NCI-H146 treated with DMSO at 0.1 percent for 48 hours (cell line): ENCODE data around the gene APOBEC4.
"Not testable (repeated sequence)": the region's sequence is repeated elsewhere in the genome, so short reads cannot be mapped to it uniquely, and the experiment has no call there.

Experiments used
- DNase-seq: peaks from one replicate; lab custom pipeline; 2025; ENCODE audit not compliant: unreplicated experiment; lab: John Stamatoyannopoulos, UW

APOBEC4 gene

GRCh38 chr1:183652547-183653461 is at the start of gene APOBEC4:
APOBEC4 (minus strand) TSS chr1:183653316; CDS start chr1:183648781, 4,535 bp downstream.
- peak; percentile 50 for DNase-seq

GRCh38 chr1:183702813-183703198 is 49.7 kb upstream of the APOBEC4 start:
- DNase-seq, result no peak

GRCh38 chr1:183702087-183702812 is 49.1 kb upstream of the APOBEC4 start:
- DNase-seq, result no peak

- no peak for DNase-seq
These were observed 46.6 kb upstream of the APOBEC4 start for GRCh38 chr1:183699616-183700160.

GRCh38 chr1:183697814-183698590 is 44.9 kb upstream of the APOBEC4 start:
- no peak for DNase-seq

- no peak for DNase-seq
These were observed 43.9 kb upstream of the APOBEC4 start for GRCh38 chr1:183696981-183697380.

GRCh38 chr1:183694755-183695154 is 41.6 kb upstream of the APOBEC4 start:
- DNase-seq, result no peak

- no peak for DNase-seq
These were observed 41.0 kb upstream of the APOBEC4 start for GRCh38 chr1:183694066-183694465.

GRCh38 chr1:183693521-183693920 is 40.4 kb upstream of the APOBEC4 start:
- no peak for DNase-seq

- no peak for DNase-seq
These were observed 36.7 kb upstream of the APOBEC4 start for GRCh38 chr1:183689762-183690204.

- no peak for DNase-seq
These were observed 35.4 kb upstream of the APOBEC4 start for GRCh38 chr1:183688341-183689060.

- no peak for DNase-seq
These were observed 34.6 kb upstream of the APOBEC4 start for GRCh38 chr1:183687546-183688304.

GRCh38 chr1:183686229-183686628 is 33.1 kb upstream of the APOBEC4 start:
- no peak for DNase-seq

- peak; percentile 40 for DNase-seq
These were observed 32.1 kb upstream of the APOBEC4 start for GRCh38 chr1:183685112-183685713.

- not testable (repeated sequence) for DNase-seq
These were observed 26.2 kb upstream of the APOBEC4 start for GRCh38 chr1:183679363-183679762.

GRCh38 chr1:183678819-183679218 is 25.7 kb upstream of the APOBEC4 start:
- DNase-seq, result no peak

GRCh38 chr1:183676586-183677189 is 23.6 kb upstream of the APOBEC4 start:
- no peak for DNase-seq

- no peak for DNase-seq
These were observed 22.9 kb upstream of the APOBEC4 start for GRCh38 chr1:183675883-183676585.
